RPMI8226 (cell line): ENCODE data around the gene IL6R.

Experiments used
- DNase-seq: peaks from one replicate; pipeline ENCODE4 v3.0.0-alpha.2; 2015

IL6R gene

GRCh38 chr1:154453574-154454352, 48.6 kb downstream of the IL6R start:
- no peak for DNase-seq

DNA sequence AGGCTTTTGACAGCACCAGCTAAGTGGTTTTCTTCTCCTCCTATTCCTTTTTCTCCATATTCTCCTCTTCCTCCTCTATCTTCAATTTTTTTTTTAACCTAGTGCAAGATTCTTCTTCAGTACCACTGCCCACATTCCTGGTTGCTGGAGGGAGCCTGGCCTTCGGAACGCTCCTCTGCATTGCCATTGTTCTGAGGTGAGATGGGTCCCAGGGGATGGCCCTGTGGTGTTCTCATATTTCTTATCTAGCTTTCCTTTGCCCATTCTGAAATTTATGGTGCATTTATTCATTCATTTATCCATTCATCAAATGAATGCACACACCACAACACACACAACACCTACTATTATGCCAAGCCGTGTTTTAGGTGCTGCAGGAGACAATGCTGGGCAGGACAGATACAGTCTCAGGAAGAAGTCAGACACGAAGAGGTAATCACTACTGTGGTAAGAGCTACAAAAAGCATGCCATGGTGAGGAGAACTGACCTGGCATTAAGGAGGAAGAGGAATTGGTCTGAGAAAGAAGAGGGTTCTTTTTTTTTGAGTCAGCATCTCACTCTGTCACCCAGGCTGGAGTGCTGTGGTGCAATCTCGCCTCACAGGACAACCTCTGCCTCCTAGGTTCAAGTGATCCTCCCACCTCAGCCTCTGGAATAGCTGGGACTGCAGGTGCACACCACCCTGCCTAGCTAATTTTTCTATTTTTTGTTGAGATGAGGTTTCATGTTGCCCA, 49.4 kb downstream of the IL6R start:
- DNase-seq: no peak

GRCh38 chr1:154456631-154457030, 51.5 kb downstream of the IL6R start:
- no peak for DNase-seq

DNA sequence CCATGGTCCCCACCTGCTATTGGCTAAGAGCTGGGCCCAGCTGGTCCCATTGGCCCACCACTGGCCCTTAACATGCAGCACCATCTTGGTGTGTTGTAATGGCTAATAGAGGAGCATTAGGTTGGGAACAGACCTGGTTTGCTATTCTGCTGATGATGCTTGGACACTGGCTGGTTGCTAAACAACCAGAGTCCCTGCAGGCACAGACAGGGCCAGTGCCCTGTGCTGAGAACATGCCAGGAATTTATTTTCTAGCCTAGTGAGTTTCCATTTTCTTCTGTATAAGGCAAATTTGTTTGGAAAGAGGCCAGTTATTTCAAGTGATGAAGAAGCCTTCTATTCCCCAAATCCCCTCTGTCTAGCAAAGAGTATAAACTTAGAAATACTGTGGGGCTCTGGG, 53.9 kb downstream of the IL6R start:
- no peak for DNase-seq

GRCh38 chr1:154460695-154461260, 55.6 kb downstream of the IL6R start:
- DNase-seq: no peak

- DNase-seq: no peak
These were observed 58.4 kb downstream of the IL6R start for GRCh38 chr1:154463512-154463990.

- peak; percentile 33 for DNase-seq
These were observed 60.6 kb downstream of the IL6R start for GRCh38 chr1:154465621-154466195.

DNA sequence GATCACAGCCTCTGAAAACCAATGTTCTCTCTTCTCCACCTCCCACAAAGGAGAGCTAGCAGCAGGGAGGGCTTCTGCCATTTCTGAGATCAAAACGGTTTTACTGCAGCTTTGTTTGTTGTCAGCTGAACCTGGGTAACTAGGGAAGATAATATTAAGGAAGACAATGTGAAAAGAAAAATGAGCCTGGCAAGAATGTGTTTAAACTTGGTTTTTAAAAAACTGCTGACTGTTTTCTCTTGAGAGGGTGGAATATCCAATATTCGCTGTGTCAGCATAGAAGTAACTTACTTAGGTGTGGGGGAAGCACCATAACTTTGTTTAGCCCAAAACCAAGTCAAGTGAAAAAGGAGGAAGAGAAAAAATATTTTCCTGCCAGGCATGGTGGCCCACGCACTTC, 61.1 kb downstream of the IL6R start:
- DNase-seq: peak; percentile 71

DNA sequence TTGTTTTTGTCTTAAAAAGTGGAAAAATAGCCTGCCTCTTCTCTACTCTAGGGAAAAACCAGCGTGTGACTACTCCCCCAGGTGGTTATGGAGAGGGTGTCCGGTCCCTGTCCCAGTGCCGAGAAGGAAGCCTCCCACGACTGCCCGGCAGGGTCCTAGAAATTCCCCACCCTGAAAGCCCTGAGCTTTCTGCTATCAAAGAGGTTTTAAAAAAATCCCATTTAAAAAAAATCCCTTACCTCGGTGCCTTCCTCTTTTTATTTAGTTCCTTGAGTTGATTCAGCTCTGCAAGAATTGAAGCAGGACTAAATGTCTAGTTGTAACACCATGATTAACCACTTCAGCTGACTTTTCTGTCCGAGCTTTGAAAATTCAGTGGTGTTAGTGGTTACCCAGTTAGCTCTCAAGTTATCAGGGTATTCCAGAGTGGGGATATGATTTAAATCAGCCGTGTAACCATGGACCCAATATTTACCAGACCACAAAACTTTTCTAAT, 61.8 kb downstream of the IL6R start:
- DNase-seq: no peak

DNA sequence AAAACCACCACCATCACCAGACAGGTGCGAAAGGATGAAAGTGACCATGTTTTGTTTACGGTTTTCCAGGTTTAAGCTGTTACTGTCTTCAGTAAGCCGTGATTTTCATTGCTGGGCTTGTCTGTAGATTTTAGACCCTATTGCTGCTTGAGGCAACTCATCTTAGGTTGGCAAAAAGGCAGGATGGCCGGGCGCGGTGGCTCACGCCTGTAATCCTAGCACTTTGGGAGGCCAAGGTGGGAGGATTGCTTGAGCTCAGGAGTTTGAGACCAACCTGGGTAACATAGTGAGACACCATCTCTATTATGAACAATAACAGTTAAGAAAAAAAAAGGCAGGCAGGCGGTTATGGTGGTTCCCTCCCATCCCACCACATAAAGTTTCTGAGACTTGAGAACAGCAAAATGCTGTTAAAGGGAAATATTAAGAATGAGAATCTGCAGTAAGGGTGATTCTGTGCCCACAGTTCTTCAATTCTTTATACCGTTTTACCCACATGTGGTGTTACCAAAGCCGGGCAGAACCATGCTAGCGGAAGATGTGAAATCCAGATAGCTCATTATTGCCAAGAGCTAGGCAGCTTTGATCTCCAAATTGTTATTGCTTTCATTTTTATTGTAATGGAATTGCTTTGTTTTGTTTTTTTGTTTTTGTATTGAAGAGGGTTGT, 62.4 kb downstream of the IL6R start:
- DNase-seq: no peak

- no peak for DNase-seq
These were observed 63.5 kb downstream of the IL6R start for GRCh38 chr1:154468535-154469250.

- no peak for DNase-seq
These were observed 64.9 kb downstream of the IL6R start for GRCh38 chr1:154469844-154470560.

GRCh38 chr1:154471304-154471703, 66.2 kb downstream of the IL6R start:
- DNase-seq: peak; percentile 32

DNA sequence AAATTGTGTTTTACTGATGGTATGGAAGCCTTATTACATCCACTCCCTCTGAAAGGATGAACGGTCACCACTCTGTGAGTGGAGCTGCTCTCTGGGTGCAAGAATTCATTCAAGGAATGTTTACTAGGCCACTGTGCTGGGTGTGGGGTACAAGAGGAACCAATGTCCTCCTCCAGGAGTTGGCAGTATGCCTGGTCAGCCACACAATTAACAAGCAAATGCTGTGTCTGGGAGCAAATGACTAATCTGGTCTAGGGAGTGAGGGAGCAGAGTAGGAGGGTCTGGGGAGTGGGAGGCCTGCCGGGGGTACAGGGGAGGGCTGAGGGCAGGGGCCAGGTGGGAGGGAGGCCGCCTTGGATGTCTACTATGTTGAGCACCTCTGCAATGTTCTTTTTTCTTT, 69.7 kb downstream of the IL6R start:
- DNase-seq: peak; percentile 49

GRCh38 chr1:154476791-154477190, 71.6 kb downstream of the IL6R start:
- DNase-seq: no peak

- DNase-seq: no peak
These were observed 72.9 kb downstream of the IL6R start for GRCh38 chr1:154478013-154478412.

- peak; percentile 80 for DNase-seq
These were observed 73.5 kb downstream of the IL6R start for GRCh38 chr1:154478639-154479038.

GRCh38 chr1:154479764-154480421, 74.8 kb downstream of the IL6R start:
- peak; percentile 88 for DNase-seq

DNA sequence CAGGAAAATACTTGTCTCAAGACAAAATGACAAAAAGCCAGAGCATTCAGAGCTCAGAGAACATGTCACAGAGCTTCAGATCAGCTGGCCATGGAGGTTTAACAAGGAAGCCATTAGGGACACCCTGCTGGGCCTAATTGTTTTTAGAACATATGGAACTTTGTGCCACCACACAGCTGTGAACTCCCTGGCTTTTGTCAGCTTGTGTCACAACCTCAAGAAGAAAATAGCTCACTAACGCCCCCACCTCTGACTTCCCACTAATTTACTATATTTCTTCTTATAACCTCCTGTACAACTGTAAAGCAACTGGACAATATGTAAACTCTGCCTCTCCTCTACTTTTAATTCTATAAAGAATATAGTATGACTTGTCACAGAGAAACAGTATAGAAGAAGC, 75.9 kb downstream of the IL6R start:
- peak; percentile 44 for DNase-seq

GRCh38 chr1:154483941-154484803, 79.0 kb downstream of the IL6R start:
- no peak for DNase-seq
